Femur (tissue), 1 donor: Measurements from ENCODE around the gene HARBI1.

Experiments
- DNase-seq: peaks from one replicate; pipeline ENCODE4 v3.0.0-alpha.2; 2017

HARBI1 gene

GRCh38 chr11:46633291-46634217, 16.5 kb upstream of the HARBI1 start:
- no peak for DNase-seq

GRCh38 chr11:46632502-46632901, 15.5 kb upstream of the HARBI1 start:
- DNase-seq, result no peak

- no peak for DNase-seq
These were observed 14.6 kb upstream of the HARBI1 start for GRCh38 chr11:46631676-46632075.

- no peak for DNase-seq
These were observed 13.2 kb upstream of the HARBI1 start for GRCh38 chr11:46630237-46630636.

GRCh38 chr11:46628961-46629360, 11.9 kb upstream of the HARBI1 start:
- DNase-seq, result no peak

- no peak for DNase-seq
These were observed 8.4 kb upstream of the HARBI1 start for GRCh38 chr11:46625406-46625805.

- no peak for DNase-seq
These were observed 1.8 kb upstream of the HARBI1 start for GRCh38 chr11:46618837-46619236.

- no peak for DNase-seq
These were observed 916 bp upstream of the HARBI1 start for GRCh38 chr11:46617972-46618314.

- no peak for DNase-seq
These were observed 385 bp downstream of the HARBI1 start for GRCh38 chr11:46616551-46617133.

- DNase-seq, result no peak
These were observed 1.3 kb downstream of the HARBI1 start for GRCh38 chr11:46615756-46616155.

GRCh38 chr11:46612326-46612725, 4.7 kb downstream of the HARBI1 start:
- no peak for DNase-seq

GRCh38 chr11:46611526-46612304, 5.3 kb downstream of the HARBI1 start:
- DNase-seq, result no peak

GRCh38 chr11:46609386-46609785, 7.6 kb downstream of the HARBI1 start:
- no peak for DNase-seq

GRCh38 chr11:46607516-46607915, 9.5 kb downstream of the HARBI1 start:
- no peak for DNase-seq

- no peak for DNase-seq
These were observed 12.2 kb downstream of the HARBI1 start for GRCh38 chr11:46604796-46605195.

- DNase-seq, result no peak
These were observed 13.2 kb downstream of the HARBI1 start for GRCh38 chr11:46603704-46604308.

GRCh38 chr11:46601129-46601528, 15.9 kb downstream of the HARBI1 start:
- no peak for DNase-seq

- DNase-seq, result no peak
These were observed 16.6 kb downstream of the HARBI1 start for GRCh38 chr11:46600194-46600960.

- no peak for DNase-seq
These were observed 17.5 kb downstream of the HARBI1 start for GRCh38 chr11:46599340-46600193.

- no peak for DNase-seq
These were observed 19.3 kb downstream of the HARBI1 start for GRCh38 chr11:46597609-46598219.

- DNase-seq, result no peak
These were observed 19.9 kb downstream of the HARBI1 start for GRCh38 chr11:46597155-46597554.
